Ovary (tissue), 3 donors: ENCODE measurements around the gene GH2.
"Not testable (repeated sequence)": the region's sequence is repeated elsewhere in the genome, so short reads cannot be mapped to it uniquely, and the experiment has no call there.

Source experiments
- POLR2A ChIP-seq: fragments of 450-650 bp; IDR thresholded peaks from one replicate; pipeline ENCODE4 v1.6.1; 2017; ENCODE audit warnings: antibody characterized with exemption, mild to moderate bottlenecking, moderate library complexity
- TF ChIP-seq, protein P1 (sequence below), 3 donors: fragments of 450-650 bp in 2 of 3; fragments of 200-600 bp in 1 of 3; IDR thresholded peaks; one replicate each; pipeline versions ENCODE4 v1.5.1 to v1.8.0; 2016 to 2022; ENCODE audit warnings: antibody characterized with exemption in 3 of 3, mild to moderate bottlenecking in 1 of 3
- donor health status: DM: no; HTN: no; CAD: no.

DNA sequence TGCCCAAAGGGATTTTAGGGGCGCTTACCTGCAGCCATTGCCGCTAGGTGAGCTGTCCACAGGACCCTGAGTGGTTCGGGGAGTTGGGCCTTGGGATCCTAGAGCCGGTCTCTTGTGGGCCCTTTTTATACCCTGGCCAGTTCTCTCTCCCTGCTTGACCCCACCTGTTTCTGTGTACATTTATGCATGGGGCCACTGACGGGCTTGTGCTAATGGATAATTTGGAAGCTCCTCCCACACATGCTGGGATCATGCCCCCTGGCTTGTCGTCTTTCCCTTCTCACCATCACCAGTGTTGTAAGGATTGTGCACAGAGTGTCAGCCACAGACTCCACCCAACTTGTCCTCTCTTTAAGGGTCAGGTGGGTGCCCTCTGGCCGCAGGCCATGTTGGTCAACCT is 8.2 kb downstream of the GH2 start, which contains the start of gene CSH2:
- TF ChIP-seq, protein P1, sequence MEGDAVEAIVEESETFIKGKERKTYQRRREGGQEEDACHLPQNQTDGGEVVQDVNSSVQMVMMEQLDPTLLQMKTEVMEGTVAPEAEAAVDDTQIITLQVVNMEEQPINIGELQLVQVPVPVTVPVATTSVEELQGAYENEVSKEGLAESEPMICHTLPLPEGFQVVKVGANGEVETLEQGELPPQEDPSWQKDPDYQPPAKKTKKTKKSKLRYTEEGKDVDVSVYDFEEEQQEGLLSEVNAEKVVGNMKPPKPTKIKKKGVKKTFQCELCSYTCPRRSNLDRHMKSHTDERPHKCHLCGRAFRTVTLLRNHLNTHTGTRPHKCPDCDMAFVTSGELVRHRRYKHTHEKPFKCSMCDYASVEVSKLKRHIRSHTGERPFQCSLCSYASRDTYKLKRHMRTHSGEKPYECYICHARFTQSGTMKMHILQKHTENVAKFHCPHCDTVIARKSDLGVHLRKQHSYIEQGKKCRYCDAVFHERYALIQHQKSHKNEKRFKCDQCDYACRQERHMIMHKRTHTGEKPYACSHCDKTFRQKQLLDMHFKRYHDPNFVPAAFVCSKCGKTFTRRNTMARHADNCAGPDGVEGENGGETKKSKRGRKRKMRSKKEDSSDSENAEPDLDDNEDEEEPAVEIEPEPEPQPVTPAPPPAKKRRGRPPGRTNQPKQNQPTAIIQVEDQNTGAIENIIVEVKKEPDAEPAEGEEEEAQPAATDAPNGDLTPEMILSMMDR (IDR thresholded peaks at IDR 0.05) = not testable (repeated sequence)
- TF ChIP-seq POLR2A = not testable (repeated sequence)
